ELR (cell line): Measurements from ENCODE around the gene SUMO2.
"Not testable (repeated sequence)": the region's sequence is repeated elsewhere in the genome, so short reads cannot be mapped to it uniquely, and the experiment has no call there.

Source experiments
- DNase-seq: peaks from one replicate; pipeline ENCODE4 v3.0.0-alpha.2; 2015; ENCODE audit warnings: low read depth

Gene SUMO2

GRCh38 chr17:75144816-75145512, 37.8 kb downstream of the SUMO2 start:
- no peak for DNase-seq

GRCh38 chr17:75142236-75142971, 40.4 kb downstream of the SUMO2 start:
- DNase-seq, result no peak

GRCh38 chr17:75138519-75138918, 44.2 kb downstream of the SUMO2 start:
- DNase-seq, result no peak

- not testable (repeated sequence) for DNase-seq
Observed at GRCh38 chr17:75137762-75138161, 45.0 kb downstream of the SUMO2 start.

GRCh38 chr17:75135946-75136345, 46.8 kb downstream of the SUMO2 start:
- no peak for DNase-seq

- no peak for DNase-seq
Observed at GRCh38 chr17:75135452-75135851, 47.3 kb downstream of the SUMO2 start.

- DNase-seq, result peak; percentile 32
Observed at GRCh38 chr17:75133607-75134347, 49.0 kb downstream of the SUMO2 start.

- DNase-seq, result no peak
Observed at GRCh38 chr17:75133001-75133400, 49.8 kb downstream of the SUMO2 start.

- not testable (repeated sequence) for DNase-seq
Observed at GRCh38 chr17:75132018-75133000, 50.5 kb downstream of the SUMO2 start.

- DNase-seq, result peak; percentile 90
Observed at GRCh38 chr17:75131278-75132017, 51.3 kb downstream of the SUMO2 start, which contains the start of gene NT5C. Gene NT5C (minus strand): TSS chr17:75131742. CDS start chr17:75131707, 35 bp downstream.

- peak; percentile 85 for DNase-seq
Observed at GRCh38 chr17:75130632-75131277, 52.0 kb downstream of the SUMO2 start.

- no peak for DNase-seq
Observed at GRCh38 chr17:75130059-75130631, 52.6 kb downstream of the SUMO2 start.

- no peak for DNase-seq
Observed at GRCh38 chr17:75129576-75129975, 53.2 kb downstream of the SUMO2 start.

GRCh38 chr17:75128694-75129505, 53.9 kb downstream of the SUMO2 start:
- no peak for DNase-seq

- not testable (repeated sequence) for DNase-seq
Observed at GRCh38 chr17:75127936-75128335, 54.8 kb downstream of the SUMO2 start.

- no peak for DNase-seq
Observed at GRCh38 chr17:75126954-75127353, 55.8 kb downstream of the SUMO2 start.

GRCh38 chr17:75125984-75126383, 56.8 kb downstream of the SUMO2 start:
- DNase-seq, result no peak

- DNase-seq, result no peak
Observed at GRCh38 chr17:75124819-75125162, 58.0 kb downstream of the SUMO2 start.
